Mucosa of gallbladder (tissue), 1 donor: ENCODE results near the gene UBE2Q1. TPM values are rescaled to one million over a fixed set of nuclear protein-coding genes. Genes with fewer than 3 reads are reported as not detected.
A peak's percentile ranks its signal among the peaks of the same experiment; 100 is the strongest.

Experiments
- DNase-seq: peaks from one replicate; pipeline ENCODE4 v3.0.0-alpha.2; 2020; ENCODE audit warnings: low spot score
- total RNA-seq: library from RNA; stranded (reverse); gene quantifications from one replicate; pipeline ENCODE4 v1.2.1, GENCODE V29; 2021
- donor health status: DM: no; HTN: no; CAD: no.

The UBE2Q1 gene
- total RNA-seq, result 84.0 TPM

- DNase-seq, result peak; percentile 49
These were observed at the start of gene UBE2Q1 for GRCh38 chr1:154557939-154558719. UBE2Q1 (minus strand) TSS chr1:154558662; CDS start chr1:154558553, 109 bp downstream.

GRCh38 chr1:154607609-154608396 lies 49.3 kb upstream of the UBE2Q1 start, which contains the start of gene ADAR:
ADAR (minus strand) TSS chr1:154608186; CDS start chr1:154608006, 180 bp downstream.
- peak; percentile 93 for DNase-seq

- no peak for DNase-seq
These were observed 48.7 kb upstream of the UBE2Q1 start for GRCh38 chr1:154607106-154607608.

- no peak for DNase-seq
These were observed 47.1 kb upstream of the UBE2Q1 start for GRCh38 chr1:154605534-154605933.

- no peak for DNase-seq
These were observed 44.9 kb upstream of the UBE2Q1 start for GRCh38 chr1:154603317-154603716.

- DNase-seq, result no peak
These were observed 41.2 kb upstream of the UBE2Q1 start for GRCh38 chr1:154599658-154600057.

- no peak for DNase-seq
These were observed 40.6 kb upstream of the UBE2Q1 start for GRCh38 chr1:154598871-154599635.

GRCh38 chr1:154595621-154596020 lies 37.2 kb upstream of the UBE2Q1 start:
- no peak for DNase-seq

- DNase-seq, result no peak
These were observed 36.3 kb upstream of the UBE2Q1 start for GRCh38 chr1:154594811-154595210.

- no peak for DNase-seq
These were observed 34.9 kb upstream of the UBE2Q1 start for GRCh38 chr1:154593390-154593789.

- DNase-seq, result no peak
These were observed 32.7 kb upstream of the UBE2Q1 start for GRCh38 chr1:154591206-154591605.

GRCh38 chr1:154590756-154591155 lies 32.3 kb upstream of the UBE2Q1 start:
- DNase-seq, result no peak

- DNase-seq, result no peak
These were observed 31.3 kb upstream of the UBE2Q1 start for GRCh38 chr1:154589780-154590179.

GRCh38 chr1:154586641-154587040 lies 28.2 kb upstream of the UBE2Q1 start:
- no peak for DNase-seq

- no peak for DNase-seq
These were observed 27.8 kb upstream of the UBE2Q1 start for GRCh38 chr1:154586231-154586630.

- DNase-seq, result no peak
These were observed 26.0 kb upstream of the UBE2Q1 start for GRCh38 chr1:154584267-154584994.

GRCh38 chr1:154583773-154584172 lies 25.3 kb upstream of the UBE2Q1 start:
- peak; percentile 19 for DNase-seq

GRCh38 chr1:154582885-154583284 lies 24.4 kb upstream of the UBE2Q1 start:
- no peak for DNase-seq

GRCh38 chr1:154581766-154582165 lies 23.3 kb upstream of the UBE2Q1 start:
- no peak for DNase-seq

- no peak for DNase-seq
These were observed 20.9 kb upstream of the UBE2Q1 start for GRCh38 chr1:154579374-154579773.

- DNase-seq, result no peak
These were observed 19.6 kb upstream of the UBE2Q1 start for GRCh38 chr1:154578058-154578418.
